ENCODE data around the gene PRDM13.
"Not testable (repeated sequence)": the region's sequence is repeated elsewhere in the genome, so short reads cannot be mapped to it uniquely, and the experiment has no call there.

The PRDM13 gene

GRCh38 chr6:99641270-99641669, 34.6 kb downstream of the PRDM13 start:
- no peak for DNase-seq

GRCh38 chr6:99645986-99646385, 39.4 kb downstream of the PRDM13 start:
- no peak for DNase-seq

DNA sequence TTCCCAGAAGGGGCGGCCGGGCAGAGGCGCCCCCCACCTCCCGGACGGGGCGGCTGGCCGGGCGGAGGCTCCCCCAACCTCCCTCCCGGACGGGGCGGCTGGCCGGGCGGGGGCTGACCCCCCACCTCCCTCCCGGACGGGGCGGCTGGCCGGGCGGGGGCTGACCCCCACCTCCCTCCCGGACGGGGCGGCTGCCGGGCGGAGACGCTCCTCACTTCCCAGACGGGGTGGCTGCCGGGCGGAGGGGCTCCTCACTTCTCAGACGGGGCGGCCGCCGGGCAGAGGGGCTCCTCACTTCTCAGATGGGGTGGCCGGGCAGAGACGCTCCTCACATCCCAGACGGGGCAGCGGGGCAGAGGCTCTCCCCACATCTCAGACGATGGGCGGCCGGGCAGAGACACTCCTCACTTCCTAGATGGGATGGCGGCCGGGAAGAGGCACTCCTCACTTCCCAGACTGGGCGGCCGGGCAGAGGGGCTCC, 43.5 kb downstream of the PRDM13 start:
- DNase-seq: not testable (repeated sequence)

- DNase-seq: no peak
These were observed 53.6 kb downstream of the PRDM13 start for GRCh38 chr6:99660206-99660605.

DNA sequence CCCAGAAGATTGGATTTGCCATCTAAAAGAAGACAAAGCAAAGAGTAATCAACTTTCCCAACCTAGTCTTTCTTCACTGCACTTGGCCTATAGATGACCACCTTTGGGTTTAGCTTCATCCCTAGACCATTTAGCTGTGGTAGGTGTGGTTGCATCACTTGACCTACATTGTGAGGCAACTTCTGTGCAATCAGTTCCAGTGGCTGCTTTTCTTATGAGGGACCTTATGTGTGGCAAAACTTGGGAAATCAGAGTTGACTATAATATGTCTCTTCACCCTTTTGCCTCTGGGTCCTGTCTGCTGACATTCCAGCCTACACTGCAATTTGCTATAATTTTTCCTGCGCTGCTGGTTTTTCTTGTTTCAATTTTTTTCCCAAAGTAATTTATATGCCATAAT, 55.2 kb downstream of the PRDM13 start:
- no peak for DNase-seq

- DNase-seq: no peak
These were observed 56.0 kb downstream of the PRDM13 start for GRCh38 chr6:99662616-99663015.
